DOHH2 (cell line): Measurements from ENCODE around the gene RNF32.

Experiments used
- H3F3A ChIP-seq: fragments of 200-600 bp; sonication (generic), shearing (Covaris generic); 2 replicates; pipeline ENCODE4 v1.6.0; 2016; ENCODE audit warnings: antibody characterized with exemption, mild to moderate bottlenecking; ENCODE audit not compliant: control insufficient read depth, insufficient read depth
- H3K27ac ChIP-seq: fragments of 200-600 bp; sonication (generic); 2 replicates; pipeline ENCODE4 v1.5.1; 2014; ENCODE audit warnings: low read depth, mild to moderate bottlenecking, low read length, moderate library complexity
- H3K27me3 ChIP-seq: fragments of 200-600 bp; sonication (generic); 2 replicates; pipeline ENCODE4 v1.6.1; 2014; ENCODE audit warnings: mild to moderate bottlenecking, low read length, mixed read lengths; ENCODE audit not compliant: control insufficient read depth
- H3K36me3 ChIP-seq: fragments of 200-600 bp; sonication (generic); 2 replicates; pipeline ENCODE4 v1.6.1; 2014; ENCODE audit warnings: mild to moderate bottlenecking, low read length, moderate library complexity, mixed read lengths; ENCODE audit not compliant: control insufficient read depth
- H3K4me1 ChIP-seq: fragments of 200-600 bp; sonication (generic); 2 replicates; pipeline ENCODE4 v1.6.1; 2014; ENCODE audit warnings: mild to moderate bottlenecking, low read length, mixed read lengths; ENCODE audit not compliant: control insufficient read depth
- H3K4me2 ChIP-seq: fragments of 200-600 bp; sonication (generic); 2 replicates; pipeline ENCODE4 v1.6.0; 2014; ENCODE audit warnings: mild to moderate bottlenecking, low read length, moderate library complexity
- H3K4me3 ChIP-seq: fragments of 200-600 bp; sonication (generic); 2 replicates; pipeline ENCODE4 v1.5.1; 2014; ENCODE audit warnings: mild to moderate bottlenecking, low read length, mixed read lengths
- H3K79me2 ChIP-seq: fragments of 200-600 bp; sonication (generic); 2 replicates; pipeline ENCODE4 v1.6.1; 2014; ENCODE audit warnings: mild to moderate bottlenecking, low read length, mixed read lengths; ENCODE audit not compliant: control insufficient read depth
- H3K9me2 ChIP-seq: fragments of 200-600 bp; sonication (generic); replicated peaks from 2 replicates; pipeline ENCODE4 v1.6.1; 2014; ENCODE audit warnings: mild to moderate bottlenecking, low read length, mixed read lengths; ENCODE audit not compliant: control insufficient read depth
- H3K9me3 ChIP-seq: fragments of 200-600 bp; sonication (generic); 2 replicates; pipeline ENCODE4 v1.6.1; 2014; ENCODE audit warnings: antibody characterized with exemption, low read length, mixed read lengths; ENCODE audit not compliant: control insufficient read depth, insufficient read depth
- H4K20me1 ChIP-seq: fragments of 200-600 bp; sonication (generic); 2 replicates; pipeline ENCODE4 v1.6.0; 2014; ENCODE audit warnings: low read depth, mild to moderate bottlenecking, antibody characterized with exemption, low read length, moderate library complexity; ENCODE audit not compliant: control insufficient read depth, insufficient read depth
- EZH2phosphoT487 ChIP-seq: fragments of 200-600 bp; sonication (generic); IDR thresholded peaks from 2 replicates; pipeline ENCODE4 v1.6.1; 2017; ENCODE audit warnings: borderline replicate concordance, mild to moderate bottlenecking, antibody characterized with exemption, low read length, moderate library complexity, mixed read lengths
- TF ChIP-seq, protein P1 (sequence below): fragments of 200-600 bp; sonication (generic); IDR thresholded peaks from one replicate; pipeline ENCODE4 v1.5.1; 2014; ENCODE audit warnings: antibody characterized with exemption, mild to moderate bottlenecking, low read depth, low read length; ENCODE audit not compliant: poor library complexity, severe bottlenecking

Gene RNF32

DNA sequence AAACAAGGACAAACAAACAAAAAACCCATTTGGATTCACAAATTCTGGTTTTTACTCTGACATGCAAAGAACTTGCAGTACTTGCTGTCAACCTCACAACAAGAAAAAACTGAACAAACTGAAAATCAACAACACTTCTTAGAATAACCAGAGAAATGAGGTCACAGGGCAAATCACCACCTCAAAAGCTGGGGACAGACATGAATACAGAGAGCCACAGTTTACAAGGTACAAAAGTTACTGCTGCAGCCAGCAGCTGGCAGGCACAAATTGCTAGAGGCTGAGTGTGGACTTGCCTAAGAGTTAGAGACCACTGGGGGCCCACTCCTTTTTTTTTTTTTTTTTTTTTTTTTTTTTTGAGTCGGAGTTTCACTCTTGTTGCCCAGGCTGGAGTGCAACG is 15.0 kb upstream of the RNF32 start:
- H3K79me2 ChIP-seq: no peaks in the 10 kb centered on the region
- no peaks in the 10 kb centered on the region for H3K9me2 ChIP-seq
- H3K27me3 ChIP-seq: peaks cover 11% of the 10 kb centered on the region
- no peaks in the 10 kb centered on the region for H3K36me3 ChIP-seq
- no peaks in the 10 kb centered on the region for H3F3A ChIP-seq
- peaks cover 19% of the 10 kb centered on the region for H3K9me3 ChIP-seq
- TF ChIP-seq, protein P1, sequence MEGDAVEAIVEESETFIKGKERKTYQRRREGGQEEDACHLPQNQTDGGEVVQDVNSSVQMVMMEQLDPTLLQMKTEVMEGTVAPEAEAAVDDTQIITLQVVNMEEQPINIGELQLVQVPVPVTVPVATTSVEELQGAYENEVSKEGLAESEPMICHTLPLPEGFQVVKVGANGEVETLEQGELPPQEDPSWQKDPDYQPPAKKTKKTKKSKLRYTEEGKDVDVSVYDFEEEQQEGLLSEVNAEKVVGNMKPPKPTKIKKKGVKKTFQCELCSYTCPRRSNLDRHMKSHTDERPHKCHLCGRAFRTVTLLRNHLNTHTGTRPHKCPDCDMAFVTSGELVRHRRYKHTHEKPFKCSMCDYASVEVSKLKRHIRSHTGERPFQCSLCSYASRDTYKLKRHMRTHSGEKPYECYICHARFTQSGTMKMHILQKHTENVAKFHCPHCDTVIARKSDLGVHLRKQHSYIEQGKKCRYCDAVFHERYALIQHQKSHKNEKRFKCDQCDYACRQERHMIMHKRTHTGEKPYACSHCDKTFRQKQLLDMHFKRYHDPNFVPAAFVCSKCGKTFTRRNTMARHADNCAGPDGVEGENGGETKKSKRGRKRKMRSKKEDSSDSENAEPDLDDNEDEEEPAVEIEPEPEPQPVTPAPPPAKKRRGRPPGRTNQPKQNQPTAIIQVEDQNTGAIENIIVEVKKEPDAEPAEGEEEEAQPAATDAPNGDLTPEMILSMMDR: no peak
- no peak for TF ChIP-seq EZH2phosphoT487
- no peak overlapping the region for H3K4me3 ChIP-seq
- H3K4me1 ChIP-seq: no peaks in the 10 kb centered on the region
- H3K4me2 ChIP-seq: no peak overlapping the region
- no peak overlapping the region for H3K27ac ChIP-seq
- no peaks in the 10 kb centered on the region for H4K20me1 ChIP-seq

DNA sequence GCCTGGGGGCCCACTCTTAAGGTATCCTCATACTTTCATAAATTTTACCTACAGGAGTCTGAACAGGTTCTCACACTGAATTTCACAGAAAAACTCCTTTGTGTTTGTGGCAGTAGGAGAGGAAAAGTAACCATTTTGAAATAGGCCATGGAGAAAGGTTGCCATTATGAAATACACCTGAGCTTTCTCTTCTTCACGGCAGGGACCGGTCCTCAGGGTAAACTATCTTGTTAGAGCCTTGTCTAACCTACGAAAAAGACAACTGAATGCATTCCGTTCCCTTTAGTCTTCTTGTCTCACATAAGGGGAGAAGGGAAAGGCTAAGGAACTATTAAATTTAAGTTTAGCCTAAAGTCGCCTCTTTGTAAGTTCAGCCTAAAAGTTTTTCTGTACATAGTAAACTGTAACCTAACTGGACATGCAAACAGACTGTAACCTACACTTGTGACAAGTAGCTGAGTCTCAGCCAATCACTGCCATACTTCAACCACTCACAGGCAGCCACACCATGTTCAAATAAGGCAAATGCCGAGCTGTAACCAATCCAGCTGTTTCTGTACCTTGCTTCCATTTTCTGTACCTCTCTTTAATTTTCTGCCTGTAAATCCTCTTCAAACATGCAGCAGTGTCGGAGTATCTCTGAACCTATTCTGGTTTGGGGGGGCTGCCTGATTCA is 14.2 kb upstream of the RNF32 start:
- H3K36me3 ChIP-seq: no peaks in the 10 kb centered on the region
- H3K79me2 ChIP-seq: no peaks in the 10 kb centered on the region
- H3K9me3 ChIP-seq: peaks cover 19% of the 10 kb centered on the region
- H3K4me2 ChIP-seq: no peak overlapping the region
- H3K9me2 ChIP-seq: no peaks in the 10 kb centered on the region
- H3K27ac ChIP-seq: no peak overlapping the region
- H3K27me3 ChIP-seq: peaks cover 7% of the 10 kb centered on the region
- no peak overlapping the region for H3K4me3 ChIP-seq
- no peak for TF ChIP-seq EZH2phosphoT487
- TF ChIP-seq, protein P1: no peak
- H3K4me1 ChIP-seq: no peaks in the 10 kb centered on the region
- H3F3A ChIP-seq: no peaks in the 10 kb centered on the region
- H4K20me1 ChIP-seq: no peaks in the 10 kb centered on the region

DNA sequence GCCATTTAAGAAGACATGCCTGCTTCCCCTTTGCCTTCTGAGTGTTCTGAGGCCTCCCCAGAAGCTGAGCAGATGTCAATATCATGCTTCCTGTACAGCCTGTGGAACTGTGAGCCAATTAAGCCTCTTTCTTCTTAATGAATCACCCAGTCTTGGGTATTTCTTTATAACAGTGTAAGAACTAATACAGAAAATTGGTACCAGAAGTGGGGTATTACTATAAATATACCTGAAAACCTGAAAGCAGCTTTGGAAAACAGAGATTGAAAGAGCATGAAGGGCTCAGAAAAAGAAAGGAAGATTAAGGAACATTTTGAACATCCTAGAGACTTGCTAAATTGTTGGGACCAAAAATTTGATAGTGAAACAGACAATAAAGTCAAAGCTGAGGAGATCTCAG is 12.0 kb upstream of the RNF32 start:
- Histone ChIP-seq H3K27ac (no peak overlapping the region), H3K36me3 (no peaks in the 10 kb centered on the region), H3K4me3 (no peak overlapping the region), H3K4me2 (no peak overlapping the region), H4K20me1 (no peaks in the 10 kb centered on the region), H3K9me2 (no peaks in the 10 kb centered on the region), H3K4me1 (no peaks in the 10 kb centered on the region), H3K9me3 (peaks cover 19% of the 10 kb centered on the region), H3K27me3 (0 out of 2 replicates have a peak, but pooled peaks cover 2% of the 10 kb centered on the region), H3K79me2 (no peaks in the 10 kb centered on the region), H3F3A (no peaks in the 10 kb centered on the region)
- no peak for TF ChIP-seq EZH2phosphoT487
- TF ChIP-seq, protein P1: no peak
